Measurements from ENCODE around the gene MBNL1. TPM values are rescaled to one million over a fixed set of nuclear protein-coding genes. Genes with fewer than 3 reads are reported as not detected.

Gene MBNL1
- total RNA-seq, 6 donors from 2014 or later = 231 to 506 (median 357) TPM

GRCh38 chr3:152270937-152271336 lies 2.2 kb downstream of the MBNL1 start:
- H3K4me3 ChIP-seq = peak overlapping the region; percentile 9 to 80 (median 71)
- no peak for DNase-seq
- WGBS, 2 donors = 8 to 23% methylated on average over 1 of the region's 1 CpG
- TF ChIP-seq CTCF (IDR thresholded peaks at IDR 0.05) (no peak), POLR2AphosphoS5 (IDR thresholded peaks at IDR 0.05) (no peak), EP300 (IDR thresholded peaks at IDR 0.05) (no peak), POLR2A (IDR thresholded peaks at IDR 0.05) (no peak)
- peak overlapping the region; percentile 97 to 100 (median 98) for H3K27ac ChIP-seq
- no peaks in the 10 kb centered on the region for H3K36me3 ChIP-seq
- H3K9me3 ChIP-seq = no peaks in the 10 kb centered on the region
- no peak for ATAC-seq (ENCODE audit: low FRiP score in 2 of 2)
- peaks cover 48 to 67% (median 54%) of the 10 kb centered on the region in 4 donors for H3K4me1 ChIP-seq
- H3K27me3 ChIP-seq = no peaks in the 10 kb centered on the region

- Histone ChIP-seq H3K27ac (peak overlapping the region; percentile 97 to 100 (median 98)), H3K9me3 (no peaks in the 10 kb centered on the region), H3K4me3 (peak overlapping the region in 3 of 4 donors; percentile 68 to 80 (median 74)), H3K27me3 (no peaks in the 10 kb centered on the region), H3K4me1 (peaks cover 47 to 67% (median 54%) of the 10 kb centered on the region in 4 donors), H3K36me3 (no peaks in the 10 kb centered on the region)
- TF ChIP-seq POLR2AphosphoS5 (IDR thresholded peaks at IDR 0.05) = no peak
- no peak for TF ChIP-seq POLR2A (IDR thresholded peaks at IDR 0.05)
- TF ChIP-seq CTCF (IDR thresholded peaks at IDR 0.05) = no peak
- no peak for TF ChIP-seq EP300 (IDR thresholded peaks at IDR 0.05)
- 23 to 28% methylated on average over 5 of the region's 5 CpGs for WGBS, 2 donors
- DNase-seq (no peak), ATAC-seq (ENCODE audit: low FRiP score in 2 of 2) (no peak)
These were observed 2.9 kb downstream of the MBNL1 start for GRCh38 chr3:152271501-152272236.

- Histone ChIP-seq H3K9me3 (no peaks in the 10 kb centered on the region), H3K36me3 (no peaks in the 10 kb centered on the region), H3K27me3 (no peaks in the 10 kb centered on the region), H3K27ac (peak overlapping the region; percentile 33 to 100 (median 98)), H3K4me1 (peaks cover 47 to 66% (median 54%) of the 10 kb centered on the region in 4 donors), H3K4me3 (peak overlapping the region in 3 of 4 donors; percentile 68 to 80 (median 74))
- no peak for ATAC-seq (ENCODE audit: low FRiP score in 2 of 2)
- TF ChIP-seq CTCF (IDR thresholded peaks at IDR 0.05) (peak in 1 of 6 experiments; percentile 6), POLR2AphosphoS5 (IDR thresholded peaks at IDR 0.05) (no peak), POLR2A (IDR thresholded peaks at IDR 0.05) (no peak)
- no peak for DNase-seq
- WGBS, 2 donors = 9 to 30% methylated on average over 3 of the region's 3 CpGs
These were observed 4.1 kb downstream of the MBNL1 start for GRCh38 chr3:152272771-152273242.

- Histone ChIP-seq H3K36me3 (no peaks in the 10 kb centered on the region), H3K4me3 (no peak overlapping the region), H3K4me1 (peaks cover 75 to 95% (median 84%) of the 10 kb centered on the region in 4 donors), H3K9me3 (no peaks in the 10 kb centered on the region), H3K27ac (peak overlapping the region in 2 of 4 donors; percentile 12 to 13), H3K27me3 (no peaks in the 10 kb centered on the region)
- DNase-seq (no peak), ATAC-seq (ENCODE audit: low FRiP score in 2 of 2) (no peak)
- 72 to 74% methylated on average over 1 of the region's 1 CpG for WGBS, 2 donors
- TF ChIP-seq EP300 (IDR thresholded peaks at IDR 0.05) = no peak
- no peak for TF ChIP-seq CTCF (IDR thresholded peaks at IDR 0.05)
- TF ChIP-seq POLR2A (IDR thresholded peaks at IDR 0.05) = no peak
- no peak for TF ChIP-seq POLR2AphosphoS5 (IDR thresholded peaks at IDR 0.05)
These were observed 8.0 kb downstream of the MBNL1 start for GRCh38 chr3:152276681-152277080.

All from upper lobe of left lung (tissue), 6 donors.